Retinal pigment epithelial cell (primary cell): ENCODE data around the gene CPA2.
A peak's percentile ranks its signal among the peaks of the same experiment; 100 is the strongest.

ENCODE experiments used
- DNase-seq: peaks from one replicate; pipeline ENCODE4 v3.0.0-alpha.2; 2010; ENCODE audit warnings: low read depth
- H3K4me3 ChIP-seq: 2 replicates; pipeline ENCODE4 v1.5.1; 2011; ENCODE audit warnings: mild to moderate bottlenecking, low read length, control low read depth, moderate library complexity
- TF ChIP-seq, protein P1 (sequence below): conservative IDR thresholded peaks from 2 replicates; pipeline ENCODE4 v1.5.1; 2011; ENCODE audit warnings: low read depth, low read length, control low read depth, inconsistent platforms

CPA2 gene

DNA sequence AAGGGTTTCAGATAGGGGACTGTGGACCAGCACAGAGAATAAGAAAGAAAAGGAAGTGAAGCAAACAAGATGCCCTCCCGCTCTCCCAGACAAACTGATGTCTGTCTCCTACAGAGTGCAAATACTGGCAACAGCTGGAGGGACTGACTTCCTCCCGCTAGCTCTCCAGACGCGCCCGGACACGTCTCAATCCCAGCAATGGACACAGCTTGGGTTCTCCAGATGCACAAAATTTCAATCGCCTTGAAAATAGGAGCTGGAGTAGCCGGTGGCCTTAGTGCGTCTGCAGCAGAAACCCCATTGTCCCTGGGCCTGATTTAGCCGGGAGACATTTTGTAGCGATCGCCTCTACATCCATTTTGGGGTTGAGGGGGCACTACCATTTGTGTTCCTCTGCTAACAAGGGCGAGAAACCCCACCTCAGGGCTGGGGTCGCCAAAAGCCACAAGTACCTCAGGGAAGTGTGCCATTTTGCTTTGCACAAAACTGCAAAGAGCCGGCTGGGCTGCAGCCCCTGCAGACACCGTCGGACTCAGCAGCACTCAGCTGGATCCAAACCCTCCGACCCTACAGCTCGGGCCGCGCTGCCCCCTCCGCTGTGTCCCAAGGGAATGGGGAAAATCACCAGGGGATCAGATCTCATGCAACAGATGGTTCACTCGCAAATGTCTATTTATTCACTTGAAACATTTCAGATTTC, 5.9 kb downstream of the CPA2 start:
- TF ChIP-seq, protein P1, sequence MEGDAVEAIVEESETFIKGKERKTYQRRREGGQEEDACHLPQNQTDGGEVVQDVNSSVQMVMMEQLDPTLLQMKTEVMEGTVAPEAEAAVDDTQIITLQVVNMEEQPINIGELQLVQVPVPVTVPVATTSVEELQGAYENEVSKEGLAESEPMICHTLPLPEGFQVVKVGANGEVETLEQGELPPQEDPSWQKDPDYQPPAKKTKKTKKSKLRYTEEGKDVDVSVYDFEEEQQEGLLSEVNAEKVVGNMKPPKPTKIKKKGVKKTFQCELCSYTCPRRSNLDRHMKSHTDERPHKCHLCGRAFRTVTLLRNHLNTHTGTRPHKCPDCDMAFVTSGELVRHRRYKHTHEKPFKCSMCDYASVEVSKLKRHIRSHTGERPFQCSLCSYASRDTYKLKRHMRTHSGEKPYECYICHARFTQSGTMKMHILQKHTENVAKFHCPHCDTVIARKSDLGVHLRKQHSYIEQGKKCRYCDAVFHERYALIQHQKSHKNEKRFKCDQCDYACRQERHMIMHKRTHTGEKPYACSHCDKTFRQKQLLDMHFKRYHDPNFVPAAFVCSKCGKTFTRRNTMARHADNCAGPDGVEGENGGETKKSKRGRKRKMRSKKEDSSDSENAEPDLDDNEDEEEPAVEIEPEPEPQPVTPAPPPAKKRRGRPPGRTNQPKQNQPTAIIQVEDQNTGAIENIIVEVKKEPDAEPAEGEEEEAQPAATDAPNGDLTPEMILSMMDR = no peak
- no peak for DNase-seq
- H3K4me3 ChIP-seq = no peak overlapping the region

DNA sequence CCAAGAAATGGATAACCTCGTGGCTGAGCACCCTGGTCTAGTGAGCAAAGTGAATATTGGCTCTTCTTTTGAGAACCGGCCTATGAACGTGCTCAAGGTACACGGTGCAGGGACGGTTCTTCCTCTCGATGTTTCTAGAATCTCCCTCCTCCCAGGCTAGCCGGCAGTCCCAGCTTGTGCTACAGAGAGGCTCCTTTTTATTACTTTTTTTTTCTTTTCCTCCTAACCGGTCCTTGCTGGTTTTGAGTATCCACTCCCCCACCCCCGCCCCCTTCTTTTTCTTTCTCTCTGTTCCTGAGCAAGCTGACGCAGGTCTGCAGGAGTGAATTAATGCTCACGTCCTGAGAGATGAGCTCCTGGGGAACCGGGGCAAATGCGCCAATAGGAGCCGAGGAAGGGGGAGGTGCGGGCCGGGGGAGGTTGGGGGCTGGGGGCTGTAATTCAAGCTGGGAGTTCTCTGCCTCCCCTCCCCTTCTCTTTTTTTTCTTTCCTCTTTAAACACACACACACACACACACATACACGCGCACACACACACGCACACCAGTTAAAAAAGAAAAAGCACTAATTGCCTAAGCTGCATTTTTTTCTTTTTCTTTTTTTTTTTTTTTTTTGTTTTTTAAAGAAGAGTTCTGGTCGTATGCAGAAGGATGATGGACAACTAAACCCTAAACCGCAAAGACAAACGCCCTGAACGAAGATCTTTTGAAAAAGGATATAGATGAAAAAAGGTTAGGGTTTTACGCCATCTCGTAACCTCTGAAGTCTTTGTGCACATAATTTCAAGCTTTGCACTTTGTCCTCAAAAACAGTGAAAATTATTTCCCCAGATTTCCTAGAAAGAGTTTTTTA, 6.6 kb downstream of the CPA2 start:
- peak overlapping the region; percentile 5 for H3K4me3 ChIP-seq
- DNase-seq = no peak
- TF ChIP-seq, protein P1 = no peak

DNA sequence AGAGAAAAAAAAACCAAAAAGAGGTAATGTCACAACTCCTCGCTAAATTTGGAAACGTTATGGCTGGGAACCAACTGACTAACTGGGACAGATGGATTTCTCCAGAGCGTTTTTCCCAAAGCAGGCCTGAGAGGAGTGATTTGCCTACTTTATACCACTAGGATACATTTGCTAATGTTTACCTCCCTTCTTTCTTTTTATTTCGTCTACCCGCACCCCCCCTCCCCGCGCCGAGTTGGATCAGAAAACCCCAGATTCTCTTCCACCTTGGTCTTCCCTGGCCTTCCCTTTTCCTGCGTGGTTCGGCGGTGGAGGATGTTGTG, 7.2 kb downstream of the CPA2 start:
- no peak for DNase-seq
- H3K4me3 ChIP-seq = no peak overlapping the region
- TF ChIP-seq, protein P1 = no peak

DNA sequence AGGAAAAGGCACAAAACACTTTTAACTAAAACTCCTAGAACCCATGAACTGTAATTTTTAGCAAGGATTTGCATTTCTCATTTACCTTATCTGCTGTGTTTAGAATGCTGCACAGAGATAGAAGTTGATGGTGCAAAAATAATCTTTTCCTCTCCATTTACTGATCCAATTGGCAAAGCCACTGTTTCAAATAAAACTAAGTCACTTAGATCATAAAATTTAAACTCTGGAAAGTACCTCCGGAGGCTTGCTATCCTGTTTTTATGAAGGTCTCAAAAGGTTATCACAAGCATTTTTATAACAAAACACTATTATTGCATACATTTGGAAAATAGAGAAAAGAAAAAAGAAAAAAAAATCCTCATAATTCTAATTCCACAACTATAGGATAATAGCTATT, 7.6 kb downstream of the CPA2 start:
- no peak for DNase-seq
- no peak overlapping the region for H3K4me3 ChIP-seq
- TF ChIP-seq, protein P1 = no peak

DNA sequence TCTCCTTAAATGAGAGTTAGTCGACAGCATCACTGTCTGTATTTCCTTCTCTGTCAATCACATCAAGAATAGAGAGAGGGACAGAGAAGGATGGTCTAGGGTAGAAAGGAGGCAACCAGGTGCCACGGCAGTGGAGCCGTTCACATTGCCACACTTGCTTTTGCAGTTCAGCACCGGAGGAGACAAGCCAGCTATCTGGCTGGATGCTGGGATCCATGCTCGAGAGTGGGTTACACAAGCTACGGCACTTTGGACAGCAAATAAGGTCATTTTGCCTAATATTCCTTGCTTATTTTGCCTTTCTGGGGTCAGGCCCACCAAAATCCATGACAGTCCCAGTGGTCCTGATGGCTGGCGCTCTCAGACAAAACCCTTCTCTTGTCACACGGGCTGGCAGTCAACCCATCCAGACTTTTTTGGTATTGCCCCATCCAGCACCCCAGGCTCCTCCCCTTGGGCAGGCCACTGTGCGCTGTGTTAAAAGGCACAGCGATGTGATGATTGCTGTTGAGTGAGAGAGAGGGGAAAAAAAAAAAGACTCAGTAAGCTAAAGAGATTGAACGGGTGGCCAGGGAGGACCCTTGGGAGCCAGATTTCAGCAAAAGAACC, 8.4 kb downstream of the CPA2 start:
- no peak overlapping the region for H3K4me3 ChIP-seq
- TF ChIP-seq, protein P1 = no peak
- no peak for DNase-seq

DNA sequence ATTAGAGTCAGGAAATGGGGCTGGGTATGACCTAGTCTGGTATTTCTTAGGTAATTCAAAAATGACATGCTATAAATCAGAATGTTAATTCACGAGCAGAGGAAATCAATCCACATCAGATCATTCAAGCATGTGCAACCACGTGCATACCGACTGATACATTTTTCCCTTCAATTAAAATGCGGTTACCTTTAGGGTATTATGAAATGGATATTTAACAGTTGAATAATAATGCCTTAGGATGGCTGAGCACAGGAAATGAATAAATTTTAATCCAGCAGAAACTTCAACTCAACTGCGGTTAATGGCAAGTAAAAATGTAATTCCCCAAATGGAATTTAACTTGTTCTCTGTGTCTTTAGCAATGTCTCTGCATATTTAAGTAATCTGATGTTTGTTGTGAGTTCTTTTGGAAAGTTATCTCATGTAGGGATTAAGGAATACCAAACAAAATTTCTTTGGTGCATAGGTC, 9.2 kb downstream of the CPA2 start:
- TF ChIP-seq, protein P1 = no peak

More for the DNA sequence above, 9.2 kb downstream of the CPA2 start:
- DNase-seq = peak; percentile 68
- no peak overlapping the region for H3K4me3 ChIP-seq
